G401.6 (cell line): ENCODE results near the gene FAM168A.
"Not testable (repeated sequence)": the region's sequence is repeated elsewhere in the genome, so short reads cannot be mapped to it uniquely, and the experiment has no call there.

Source experiments
- FAIRE-seq: peaks from 2 replicates; lab custom pipeline; 2012; peaks lifted over from hg19 to GRCh38; lab: Jason Lieb, UNC

The FAM168A gene

GRCh38 chr11:73596547-73596946, 1.4 kb downstream of the FAM168A start:
- no peak for FAIRE-seq

- FAIRE-seq = no peak
These were observed 5.3 kb downstream of the FAM168A start for GRCh38 chr11:73592640-73593039.

DNA sequence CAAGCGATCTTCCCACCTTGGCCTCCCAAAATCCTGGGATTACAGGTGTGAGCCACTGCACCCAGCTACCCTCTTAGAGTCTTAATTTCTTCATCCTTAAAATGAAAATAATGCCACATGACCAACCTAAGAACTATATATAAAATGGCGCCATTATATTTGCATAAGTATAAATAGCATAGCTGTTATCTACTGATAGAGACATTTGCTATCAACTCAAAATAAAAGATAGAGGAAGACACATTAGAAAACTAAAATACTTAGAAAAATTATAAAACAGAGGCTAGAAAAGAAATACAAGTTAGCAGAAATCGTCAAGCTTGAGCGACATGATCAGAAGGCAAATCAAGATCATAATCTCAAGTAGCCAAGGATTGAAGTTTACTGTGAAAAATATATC, 6.2 kb downstream of the FAM168A start:
- FAIRE-seq = no peak

- no peak for FAIRE-seq
These were observed 6.9 kb downstream of the FAM168A start for GRCh38 chr11:73590991-73591390.

DNA sequence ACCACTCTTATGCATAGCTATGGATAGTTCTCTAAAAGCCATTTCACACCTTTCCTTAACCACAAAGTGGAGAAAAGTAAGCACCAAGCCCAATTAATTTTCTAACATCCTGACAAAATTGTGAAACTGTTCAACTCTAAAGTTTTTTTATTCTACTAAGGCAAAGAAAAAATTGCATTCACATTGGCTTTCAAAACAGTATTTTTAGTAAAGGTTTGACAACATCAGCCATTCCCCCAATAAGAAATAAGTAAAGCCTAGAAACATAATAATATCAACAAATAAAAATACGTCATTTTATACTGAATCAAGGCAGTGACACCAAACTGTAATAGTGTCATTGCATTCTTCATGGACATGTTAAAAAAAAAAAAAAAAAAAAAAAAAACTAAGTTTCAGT, 11.1 kb downstream of the FAM168A start:
- FAIRE-seq = no peak

DNA sequence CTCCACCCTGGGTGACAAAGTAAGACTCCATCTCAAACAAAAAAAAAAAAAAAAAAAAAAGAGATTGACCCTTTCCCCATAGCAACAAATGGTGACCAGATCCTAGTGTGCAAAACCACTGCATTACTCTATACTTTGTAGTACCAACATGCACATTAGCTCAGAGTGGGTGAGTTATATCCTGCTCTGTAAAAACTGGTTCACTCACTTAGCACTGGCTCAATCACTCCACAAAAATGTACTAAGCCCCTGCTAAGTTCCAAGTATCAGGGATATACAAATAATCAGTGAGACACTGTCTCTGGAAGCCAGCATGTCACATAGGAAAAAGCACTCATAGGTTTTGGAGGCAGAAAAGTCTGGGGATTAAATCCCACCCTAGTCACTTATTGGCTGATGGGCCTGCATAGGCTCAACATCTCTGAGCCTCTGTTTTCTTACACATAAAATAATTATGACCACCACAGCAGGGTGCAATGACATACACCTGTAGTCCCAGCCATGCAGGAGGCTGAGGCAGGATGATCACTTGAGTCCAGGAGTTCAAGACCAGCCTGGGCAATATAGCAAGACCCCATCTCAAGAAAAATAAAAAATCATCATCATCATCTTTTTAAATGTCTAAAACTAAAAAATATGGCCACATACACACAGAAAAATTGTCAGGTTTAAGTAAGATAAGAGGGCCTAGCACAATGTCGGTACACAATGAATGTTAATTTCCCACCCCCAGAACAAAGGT, 11.9 kb downstream of the FAM168A start:
- no peak for FAIRE-seq

GRCh38 chr11:73584831-73585230, 13.1 kb downstream of the FAM168A start:
- FAIRE-seq = no peak

GRCh38 chr11:73582653-73583052, 15.3 kb downstream of the FAM168A start:
- FAIRE-seq = no peak

DNA sequence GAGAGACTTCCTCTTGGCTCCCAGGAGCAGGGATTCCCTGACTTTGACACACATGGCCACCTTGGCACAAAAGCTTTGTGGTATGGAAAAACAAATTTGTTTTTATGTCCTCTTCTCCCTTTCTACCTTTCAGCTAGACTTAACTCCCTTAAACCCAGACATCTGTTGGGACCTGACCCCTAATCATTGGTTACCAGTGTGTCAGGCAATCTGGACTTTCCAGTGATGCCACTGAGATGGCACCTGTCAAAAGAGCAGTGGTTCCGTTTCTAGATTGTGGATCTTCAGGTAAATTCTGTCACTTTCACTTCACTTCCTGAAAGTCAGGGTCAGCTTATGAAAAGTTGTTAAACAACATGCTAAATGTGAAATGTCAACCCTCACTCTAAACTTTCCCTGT, 17.2 kb downstream of the FAM168A start:
- FAIRE-seq = not testable (repeated sequence)

GRCh38 chr11:73579641-73580434, 18.1 kb downstream of the FAM168A start:
- FAIRE-seq = no peak

GRCh38 chr11:73578592-73579185, 19.2 kb downstream of the FAM168A start:
- FAIRE-seq = no peak

- FAIRE-seq = no peak
These were observed 20.4 kb downstream of the FAM168A start for GRCh38 chr11:73577496-73577917.

DNA sequence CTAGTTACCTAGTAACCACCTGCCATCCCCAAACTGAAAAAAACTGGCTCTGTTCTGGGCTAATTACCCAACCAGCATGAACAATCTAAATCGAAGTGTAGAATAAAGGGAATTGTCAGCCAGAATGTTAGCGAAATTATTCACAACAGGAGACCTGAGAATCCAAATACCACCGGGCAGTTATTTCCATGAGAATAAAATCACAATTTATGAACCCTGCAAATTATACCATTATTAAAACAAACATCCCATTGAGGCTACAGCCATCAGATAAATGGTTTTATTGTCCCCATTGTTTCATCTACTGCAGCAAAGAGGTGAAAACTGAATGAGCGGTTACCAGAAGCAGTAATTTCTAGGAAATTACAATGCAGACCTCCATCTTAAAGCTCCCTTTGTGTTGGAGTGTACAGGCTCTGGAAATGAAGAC, 21.7 kb downstream of the FAM168A start:
- no peak for FAIRE-seq

DNA sequence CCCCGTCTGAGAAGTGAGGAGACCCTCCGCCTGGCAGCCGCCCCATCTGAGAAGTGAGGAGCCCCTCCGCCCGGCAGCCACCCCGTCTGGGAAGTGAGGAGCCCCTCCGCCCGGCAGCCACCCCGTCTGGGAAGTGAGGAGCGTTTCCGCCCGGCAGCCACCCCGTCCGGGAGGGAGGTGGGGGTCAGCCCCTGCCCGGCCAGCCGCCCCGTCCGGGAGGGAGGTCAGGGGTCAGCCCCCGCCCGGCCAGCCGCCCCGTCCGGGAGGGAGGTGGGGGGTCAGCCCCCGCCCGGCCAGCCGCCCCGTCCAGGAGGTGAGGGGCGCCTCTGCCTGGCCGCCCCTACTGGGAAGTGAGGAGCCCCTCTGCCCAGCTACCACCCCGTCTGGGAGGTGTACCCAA, 25.9 kb downstream of the FAM168A start:
- not testable (repeated sequence) for FAIRE-seq

DNA sequence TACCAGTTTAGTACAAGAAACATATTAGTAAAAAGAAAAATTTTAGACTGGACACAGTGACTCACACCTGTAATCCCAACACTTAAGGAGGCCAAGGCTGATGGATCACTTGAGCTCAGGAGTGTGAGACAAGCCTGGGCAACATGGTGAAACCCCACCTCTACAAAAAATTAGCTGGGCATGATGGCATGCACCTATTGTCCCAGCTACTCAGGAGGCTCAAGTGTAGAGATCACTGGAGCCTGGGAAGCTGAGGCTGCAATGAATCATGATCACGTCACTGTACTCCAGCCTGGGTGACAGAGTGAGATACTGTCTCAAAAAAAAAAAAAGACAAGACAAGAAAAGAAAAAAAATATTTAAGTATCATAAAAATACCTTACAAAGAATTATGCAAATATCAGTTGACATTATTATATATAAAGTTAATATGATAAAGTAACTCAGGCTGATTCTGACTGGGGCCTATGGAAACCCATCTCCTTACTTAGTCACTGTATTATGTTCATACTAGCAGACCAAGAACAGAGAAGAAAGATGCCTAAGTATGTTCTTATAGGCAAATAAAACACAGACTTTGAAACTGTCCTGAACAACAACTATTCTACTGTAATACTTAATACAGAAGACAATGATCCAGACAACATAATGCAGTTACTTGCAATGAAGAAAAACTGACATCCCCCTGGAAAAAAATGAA, 27.3 kb downstream of the FAM168A start:
- FAIRE-seq = no peak

DNA sequence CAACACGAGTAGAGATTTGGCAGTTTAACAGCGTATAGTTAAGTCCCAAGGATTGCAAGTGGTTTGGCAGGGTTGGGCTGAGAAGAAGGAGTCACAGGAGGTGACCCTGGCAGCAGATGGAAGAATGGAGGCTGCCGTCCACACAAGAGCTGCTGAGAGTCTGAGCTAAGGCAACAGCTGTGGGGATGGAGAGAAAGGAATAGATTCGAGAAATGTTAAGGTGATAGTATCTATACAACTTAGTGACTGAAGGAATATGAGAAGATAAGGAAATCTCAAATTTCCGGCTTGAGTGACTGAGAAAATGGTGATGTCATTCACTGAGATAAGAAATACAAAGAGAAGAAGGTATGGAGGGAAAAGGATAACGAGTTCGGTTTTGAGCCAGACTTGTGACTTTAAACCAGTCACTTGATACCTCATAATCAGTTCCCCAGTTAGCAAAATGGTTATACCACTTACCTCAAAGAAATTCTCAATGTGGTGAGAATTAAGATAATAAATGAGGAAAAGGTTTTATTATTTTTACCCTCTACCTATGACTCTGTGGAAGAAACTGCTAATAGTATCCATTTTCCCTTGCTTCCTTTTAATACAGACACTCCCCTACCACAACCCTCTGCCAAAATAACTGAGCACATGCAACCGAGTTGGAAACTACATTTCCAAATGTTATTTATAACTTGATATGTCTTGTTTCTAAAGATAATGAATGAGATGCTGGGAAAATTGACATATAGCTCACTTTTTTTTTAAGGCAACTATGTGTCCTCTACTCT, 30.7 kb downstream of the FAM168A start:
- no peak for FAIRE-seq

- FAIRE-seq = no peak
These were observed 31.5 kb downstream of the FAM168A start for GRCh38 chr11:73566422-73566821.

- FAIRE-seq = no peak
These were observed 32.1 kb downstream of the FAM168A start for GRCh38 chr11:73565804-73566203.

- FAIRE-seq = no peak
These were observed 33.0 kb downstream of the FAM168A start for GRCh38 chr11:73564903-73565302.

DNA sequence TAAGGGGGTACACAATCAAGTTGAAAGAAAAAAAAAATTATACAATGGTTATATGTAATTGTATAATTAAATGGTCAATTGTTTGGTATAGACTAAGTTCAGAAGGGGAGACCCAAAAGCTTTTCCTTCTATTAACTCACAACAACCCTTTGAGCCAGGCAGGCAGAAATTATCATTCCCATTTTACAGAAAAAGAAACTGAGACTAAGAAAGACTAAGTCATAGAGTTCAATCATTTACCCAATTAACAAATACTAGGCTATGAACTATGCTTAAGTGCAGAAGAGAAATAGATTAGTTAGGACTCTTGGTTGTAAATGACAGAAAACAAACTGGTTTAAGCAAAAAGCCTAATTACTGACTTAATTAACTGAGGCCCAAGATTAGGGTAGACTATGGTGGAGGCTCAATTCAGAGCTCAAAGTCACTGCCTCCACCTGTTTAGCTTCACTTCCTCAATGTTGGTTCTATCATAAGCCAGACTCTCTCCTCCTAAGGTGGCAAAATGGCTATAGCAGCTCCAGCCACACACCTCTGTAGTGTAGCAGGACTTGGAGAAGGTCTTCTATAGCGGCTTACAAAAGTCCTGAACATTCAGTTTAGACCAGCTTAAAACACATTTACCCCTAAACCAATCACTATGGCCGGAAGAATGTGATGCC, 34.2 kb downstream of the FAM168A start:
- FAIRE-seq = no peak

- FAIRE-seq = no peak
These were observed 38.2 kb downstream of the FAM168A start for GRCh38 chr11:73559743-73560142.
